ENCODE measurements around the gene CBX8. TPM values are rescaled to one million over a fixed set of nuclear protein-coding genes. Genes with fewer than 3 reads are reported as not detected.

The CBX8 gene
- total RNA-seq, 2 experiments from 2014 or later = 4.9 to 5.5 TPM

DNA sequence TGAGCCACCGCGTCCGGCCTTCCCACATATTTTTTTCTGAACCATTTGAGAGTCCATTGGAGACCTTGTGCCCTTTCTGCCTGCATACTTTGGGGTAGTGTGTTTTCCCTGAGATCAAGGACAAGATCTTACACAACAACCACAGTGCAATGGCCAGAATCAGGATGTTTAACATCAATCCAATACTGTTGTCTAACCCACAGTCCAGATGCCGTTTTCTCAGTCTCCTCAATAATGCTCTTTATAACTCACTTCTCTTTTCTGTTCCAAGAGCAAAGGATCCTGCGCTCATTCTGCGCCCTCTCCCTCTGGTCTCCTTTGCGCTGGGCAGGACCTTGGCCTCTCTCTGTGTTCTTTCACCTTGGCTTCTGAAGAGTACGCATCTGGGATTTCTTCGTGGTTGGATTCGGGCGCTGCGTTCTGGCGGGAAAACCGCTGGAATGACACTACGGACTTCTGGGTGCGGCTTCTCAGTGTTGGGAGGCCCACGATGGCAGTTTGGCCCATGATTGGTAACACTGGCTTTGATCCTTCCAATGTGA is 25.8 kb upstream of the CBX8 start:
- peaks cover 24% of the 10 kb centered on the region for H3K4me1 Mint-ChIP-seq
- no peak overlapping the region for H3K4me3 Mint-ChIP-seq
- H3K9me3 Mint-ChIP-seq = no peaks in the 10 kb centered on the region
- peaks cover 49% of the 10 kb centered on the region for H3K27me3 Mint-ChIP-seq
- DNase-seq = no peak
- no peak overlapping the region for H3K27ac Mint-ChIP-seq
- no peak for ATAC-seq (ENCODE audit: low read depth)
- no peaks in the 10 kb centered on the region for H3K36me3 Mint-ChIP-seq
- POLR2A ChIA-PET = no interaction called here

GRCh38 chr17:79821331-79822095 is 24.6 kb upstream of the CBX8 start:
- peaks cover 58% of the 10 kb centered on the region for H3K27me3 Mint-ChIP-seq
- POLR2A ChIA-PET = no interaction called here
- no peaks in the 10 kb centered on the region for H3K36me3 Mint-ChIP-seq
- no peaks in the 10 kb centered on the region for H3K9me3 Mint-ChIP-seq
- no peak overlapping the region for H3K4me3 Mint-ChIP-seq
- H3K4me1 Mint-ChIP-seq = peaks cover 17% of the 10 kb centered on the region
- peak overlapping the region; percentile 46 for H3K27ac Mint-ChIP-seq
- DNase-seq (no peak), ATAC-seq (ENCODE audit: low read depth) (no peak)

DNA sequence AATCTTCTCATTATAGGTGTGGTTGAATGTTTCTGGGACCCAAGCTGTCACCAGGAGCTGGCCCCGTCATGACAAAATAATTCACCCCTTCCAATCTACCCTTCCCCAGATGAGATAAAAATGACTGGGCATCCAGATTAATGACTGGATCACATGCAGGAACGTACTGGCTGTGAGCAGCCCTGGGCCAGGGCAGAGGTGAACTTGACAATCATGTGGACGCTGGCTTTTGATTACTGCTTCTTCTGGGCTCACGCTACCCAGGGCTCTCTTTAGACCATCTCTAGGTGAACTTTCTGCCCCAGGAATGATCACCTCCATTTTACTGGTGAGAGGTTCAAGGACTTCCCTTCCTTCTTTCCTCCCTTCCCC is 24.1 kb upstream of the CBX8 start:
- Mint-ChIP-seq H3K36me3 (no peaks in the 10 kb centered on the region), H3K4me3 (no peak overlapping the region), H3K9me3 (no peaks in the 10 kb centered on the region), H3K27me3 (peaks cover 64% of the 10 kb centered on the region), H3K4me1 (peaks cover 12% of the 10 kb centered on the region), H3K27ac (no peak overlapping the region)
- DNase-seq (no peak), ATAC-seq (ENCODE audit: low read depth) (no peak)
- POLR2A ChIA-PET = no interaction called here

DNA sequence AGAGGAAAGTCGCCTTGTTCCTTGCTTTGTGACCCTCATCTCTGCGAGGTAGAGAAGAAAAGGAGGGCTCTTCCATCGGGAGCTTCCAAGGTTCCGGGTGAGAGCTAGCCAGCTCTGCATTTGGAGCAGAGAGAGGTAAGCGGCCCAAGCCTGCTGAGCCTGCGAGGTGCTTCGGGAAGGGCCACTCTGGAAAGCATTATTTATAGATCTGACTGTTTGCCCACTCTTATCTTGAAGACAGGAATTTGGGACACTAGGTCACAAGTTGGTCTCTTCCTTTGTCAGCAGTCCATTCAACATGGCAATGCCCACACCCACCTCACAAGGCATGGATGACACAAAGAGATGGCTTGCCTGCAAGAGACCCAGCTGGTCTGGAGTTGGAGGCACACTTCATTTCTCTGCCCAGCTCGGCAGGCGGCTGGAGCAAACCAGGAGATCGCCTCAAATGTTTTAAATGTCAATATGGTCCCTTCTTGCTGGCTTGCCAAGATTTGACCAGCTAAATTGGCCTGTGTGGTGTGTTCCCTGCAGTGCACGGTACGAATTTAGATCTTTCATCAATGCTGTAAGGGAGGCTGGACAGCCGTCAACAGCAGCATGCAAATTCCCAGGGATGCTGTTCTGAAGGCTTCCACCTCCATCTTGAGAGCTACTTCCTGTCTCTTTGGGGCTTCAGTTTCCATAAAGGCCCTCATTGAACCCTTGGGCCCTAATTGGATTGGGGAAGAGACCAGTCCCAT is 22.8 kb upstream of the CBX8 start:
- POLR2A ChIA-PET = interaction anchor here (0.7 to 2.0 kb wide), 4 partner anchors 12 to 23 kb away, joined by 3 to 7 read pairs (median 4); partner anchors contain the start of genes CBX4 and CBX8

DNA sequence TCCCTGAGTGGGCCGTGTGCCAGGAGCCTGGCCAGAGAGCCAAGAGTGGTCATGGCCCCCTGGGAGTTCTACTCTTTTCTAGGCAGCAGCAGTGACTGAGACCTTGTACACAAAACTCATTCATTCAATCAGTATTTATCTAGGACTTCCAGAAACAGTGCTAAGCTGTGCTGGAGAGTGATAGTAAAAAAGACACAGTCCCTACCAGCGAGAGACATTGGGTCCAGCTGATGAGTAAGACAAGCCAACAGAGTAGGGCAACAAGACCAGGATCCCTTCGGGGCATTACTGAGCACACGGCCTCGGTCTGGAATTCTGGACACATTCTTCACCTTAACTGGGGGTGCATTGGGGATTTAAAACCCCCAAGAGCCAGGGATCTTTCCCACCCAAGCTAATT is 22.2 kb upstream of the CBX8 start:
- Mint-ChIP-seq H3K27ac (no peak overlapping the region), H3K4me1 (peaks cover 5% of the 10 kb centered on the region), H3K9me3 (no peaks in the 10 kb centered on the region), H3K27me3 (peaks cover 63% of the 10 kb centered on the region), H3K36me3 (no peaks in the 10 kb centered on the region), H3K4me3 (no peak overlapping the region)
- DNase-seq (no peak), ATAC-seq (ENCODE audit: low read depth) (no peak)
- POLR2A ChIA-PET = interaction anchor here (1.4 to 2.0 kb wide), 3 partner anchors 11 to 22 kb away, joined by 4 to 7 read pairs (median 4); partner anchors contain the start of gene CBX8

More for the DNA sequence above, 22.8 kb upstream of the CBX8 start:
- peaks cover 3% of the 10 kb centered on the region for H3K4me1 Mint-ChIP-seq
- H3K27me3 Mint-ChIP-seq = peaks cover 62% of the 10 kb centered on the region
- H3K4me3 Mint-ChIP-seq = no peak overlapping the region
- no peak overlapping the region for H3K27ac Mint-ChIP-seq
- DNase-seq = no peak
- no peak for ATAC-seq (ENCODE audit: low read depth)
- H3K9me3 Mint-ChIP-seq = no peaks in the 10 kb centered on the region
- no peaks in the 10 kb centered on the region for H3K36me3 Mint-ChIP-seq

GRCh38 chr17:79818026-79818758 is 21.3 kb upstream of the CBX8 start:
- DNase-seq (no peak), ATAC-seq (ENCODE audit: low read depth) (no peak)
- no peaks in the 10 kb centered on the region for H3K36me3 Mint-ChIP-seq
- peaks cover 61% of the 10 kb centered on the region for H3K27me3 Mint-ChIP-seq
- no peak overlapping the region for H3K4me3 Mint-ChIP-seq
- POLR2A ChIA-PET = interaction anchor here (1.0 to 2.0 kb wide), 3 partner anchors 18 to 21 kb away, joined by 3 to 7 read pairs (median 4); partner anchors contain the start of gene CBX8
- no peak overlapping the region for H3K27ac Mint-ChIP-seq
- peaks cover 5% of the 10 kb centered on the region for H3K4me1 Mint-ChIP-seq
- H3K9me3 Mint-ChIP-seq = no peaks in the 10 kb centered on the region

- Mint-ChIP-seq H3K9me3 (no peaks in the 10 kb centered on the region), H3K36me3 (no peaks in the 10 kb centered on the region), H3K4me3 (no peak overlapping the region), H3K27ac (peak overlapping the region; percentile 21), H3K27me3 (peaks cover 60% of the 10 kb centered on the region), H3K4me1 (peaks cover 14% of the 10 kb centered on the region)
- DNase-seq = no peak
- POLR2A ChIA-PET = interaction anchor here (0.7 kb wide), 1 partner anchor 21 kb away, joined by 4 read pairs; no protein-coding TSS in a partner anchor
- ATAC-seq (ENCODE audit: low read depth) = no peak
Measured at GRCh38 chr17:79815836-79816461, 19.1 kb upstream of the CBX8 start.

GRCh38 chr17:79814974-79815835 is 18.3 kb upstream of the CBX8 start:
- ATAC-seq (ENCODE audit: low read depth) (no peak), DNase-seq (no peak)
- Mint-ChIP-seq H3K4me3 (no peak overlapping the region), H3K9me3 (no peaks in the 10 kb centered on the region), H3K27ac (no peak overlapping the region), H3K27me3 (peaks cover 56% of the 10 kb centered on the region), H3K36me3 (no peaks in the 10 kb centered on the region), H3K4me1 (peaks cover 17% of the 10 kb centered on the region)
- POLR2A ChIA-PET = interaction anchor here (1.4 kb wide), 1 partner anchor 13 kb away, joined by 3 read pairs; no protein-coding TSS in a partner anchor

DNA sequence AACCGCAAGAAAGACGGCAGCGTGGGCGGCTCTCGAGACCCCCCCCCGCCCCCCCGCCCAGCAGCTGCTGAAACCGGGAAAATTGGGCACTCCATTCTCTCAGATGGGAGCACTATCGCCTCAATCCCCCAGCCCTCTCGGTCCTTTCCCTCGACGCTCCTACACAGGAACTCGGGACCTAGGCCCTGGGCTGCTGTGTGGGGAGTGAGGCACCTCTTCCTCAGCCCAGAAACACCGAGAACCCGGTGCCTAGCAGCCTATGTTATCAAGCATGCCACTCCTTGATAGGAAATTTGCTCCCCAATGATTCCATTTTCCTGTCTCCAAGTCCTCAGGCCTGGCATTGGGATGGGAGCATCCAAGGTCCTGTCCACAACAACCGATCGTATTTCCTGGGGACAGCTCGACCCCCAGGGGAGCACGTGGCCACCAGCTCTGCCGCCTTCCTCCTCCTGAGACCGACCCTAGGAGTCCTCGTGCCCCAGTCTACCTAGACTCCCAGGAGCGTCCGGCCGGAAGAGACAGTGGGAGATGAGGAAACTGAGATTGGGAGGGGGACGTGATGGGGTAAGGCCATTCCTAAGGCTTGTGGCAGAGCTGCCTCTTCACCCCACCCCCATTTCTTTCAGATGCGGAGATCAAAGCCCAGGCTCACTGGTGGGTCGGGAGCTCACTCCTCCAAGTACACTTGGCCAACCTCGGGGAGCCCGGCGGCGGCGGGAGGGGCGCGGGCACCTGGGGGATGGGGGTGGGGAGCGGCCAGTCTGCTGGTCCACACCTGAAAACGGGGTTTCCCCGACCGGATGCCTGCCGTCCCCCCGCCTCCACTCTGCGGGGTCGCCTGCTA is 17.5 kb upstream of the CBX8 start:
- Mint-ChIP-seq H3K27me3 (peaks cover 56% of the 10 kb centered on the region), H3K36me3 (no peaks in the 10 kb centered on the region), H3K4me1 (peaks cover 17% of the 10 kb centered on the region), H3K9me3 (no peaks in the 10 kb centered on the region), H3K4me3 (peak overlapping the region; percentile 17), H3K27ac (peak overlapping the region; percentile 22)
- POLR2A ChIA-PET = interaction anchor here (0.9 to 7.8 kb wide), 5 partner anchors 10 to 61 kb away, joined by 3 to 76 read pairs (median 7); partner anchors contain the start of gene CBX4
- ATAC-seq (ENCODE audit: low read depth) (no peak), DNase-seq (no peak)

DNA sequence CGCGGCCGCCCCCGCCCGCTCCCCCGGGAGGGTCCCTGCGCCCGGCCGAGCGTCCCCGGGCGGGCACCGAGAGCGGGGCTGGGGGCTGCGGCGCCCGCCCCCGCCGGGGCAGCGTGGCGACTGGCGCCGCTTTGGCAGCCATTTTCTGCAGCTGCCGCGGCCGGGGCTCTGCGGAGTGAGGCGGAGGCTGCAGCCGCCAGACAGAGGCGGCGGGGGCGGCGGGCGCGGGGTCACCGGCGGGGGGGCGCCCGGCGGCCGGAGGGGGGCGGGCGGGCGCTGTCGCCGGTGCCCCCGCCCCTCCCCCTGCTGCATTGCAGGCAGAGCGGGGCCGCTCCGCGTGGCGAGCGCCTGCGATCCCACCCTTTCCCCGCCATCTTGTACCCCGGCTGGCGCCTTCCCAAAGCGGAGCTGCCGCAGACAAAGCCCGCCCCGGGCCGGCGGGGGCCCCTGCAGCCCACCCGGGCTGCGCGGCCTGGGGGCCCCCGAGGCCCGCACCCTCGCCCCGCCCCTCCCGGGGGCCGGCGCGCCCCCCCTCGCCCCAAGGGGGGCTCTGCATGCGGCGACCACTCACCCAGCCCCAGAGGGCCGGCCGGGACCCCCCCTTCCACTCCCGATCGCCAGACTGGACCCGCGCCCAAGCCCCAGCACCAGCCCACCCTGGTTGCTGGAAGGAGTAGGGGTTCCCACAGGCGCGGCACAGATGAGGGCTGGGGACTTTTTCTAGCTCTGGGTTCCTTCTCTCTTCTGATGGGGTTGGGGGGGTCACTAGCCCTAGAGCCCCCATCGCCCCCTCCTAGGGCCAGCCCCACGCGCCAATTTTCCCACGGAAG is 16.6 kb upstream of the CBX8 start:
- DNase-seq = no peak
- H3K4me3 Mint-ChIP-seq = peak overlapping the region; percentile 47
- H3K27me3 Mint-ChIP-seq = peaks cover 62% of the 10 kb centered on the region

More for the DNA sequence above, 16.6 kb upstream of the CBX8 start:
- Mint-ChIP-seq H3K27ac (no peak overlapping the region), H3K36me3 (no peaks in the 10 kb centered on the region), H3K9me3 (no peaks in the 10 kb centered on the region), H3K4me1 (peaks cover 20% of the 10 kb centered on the region)
- ATAC-seq (ENCODE audit: low read depth) = no peak
- POLR2A ChIA-PET = interaction anchor here (0.9 to 7.8 kb wide), 6 partner anchors 10 to 62 kb away, joined by 3 to 76 read pairs (median 8); partner anchors contain the start of gene CBX4
